ENCODE data around the gene DPYSL5.

GRCh38 chr2:26910176-26910575, 62.2 kb downstream of the DPYSL5 start:
- TF ChIP-seq CTCF (IDR thresholded peaks at IDR 0.05) (no peak), EP300 (IDR thresholded peaks at IDR 0.05) (no peak), POLR2A (IDR thresholded peaks at IDR 0.05) (no peak)
